Body of pancreas (tissue), 4 donors: ENCODE measurements around the gene AK5.

ENCODE experiments used
- POLR2A ChIP-seq, 3 donors: fragments of 450-650 bp; IDR thresholded peaks; one replicate each; pipeline ENCODE4 v1.6.1; 2016; ENCODE audit warnings: antibody characterized with exemption in 3 of 3, mild to moderate bottlenecking in 2 of 3
- TF ChIP-seq, protein P1 (sequence below), 7 experiments: fragments of 450-650 bp in 4 of 7; fragments of 200-600 bp in 3 of 7; sonication (generic) in 3 of 7; IDR thresholded peaks; one replicate each; pipeline ENCODE4 v1.5.1; 2016 to 2019; ENCODE audit warnings: antibody characterized with exemption in 7 of 7

DNA sequence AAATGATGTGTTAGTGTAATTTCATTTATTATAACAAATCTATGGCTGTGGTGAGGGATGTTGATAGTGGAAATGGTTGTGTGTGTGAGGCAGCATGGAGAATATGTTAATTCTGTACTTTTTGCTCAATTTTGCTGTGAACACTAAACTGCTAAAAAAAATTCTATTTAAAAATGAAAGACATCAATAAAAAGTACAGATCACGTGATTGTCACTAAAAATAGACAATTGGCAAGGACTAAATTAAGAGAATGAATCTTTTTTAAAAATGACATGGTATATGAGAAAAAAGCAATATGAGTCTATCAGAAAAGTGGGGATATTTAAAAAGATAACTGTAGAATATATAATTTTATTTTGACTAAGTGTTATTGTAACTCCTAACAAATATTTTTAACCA lies 46.9 kb upstream of the AK5 start:
- TF ChIP-seq, protein P1, sequence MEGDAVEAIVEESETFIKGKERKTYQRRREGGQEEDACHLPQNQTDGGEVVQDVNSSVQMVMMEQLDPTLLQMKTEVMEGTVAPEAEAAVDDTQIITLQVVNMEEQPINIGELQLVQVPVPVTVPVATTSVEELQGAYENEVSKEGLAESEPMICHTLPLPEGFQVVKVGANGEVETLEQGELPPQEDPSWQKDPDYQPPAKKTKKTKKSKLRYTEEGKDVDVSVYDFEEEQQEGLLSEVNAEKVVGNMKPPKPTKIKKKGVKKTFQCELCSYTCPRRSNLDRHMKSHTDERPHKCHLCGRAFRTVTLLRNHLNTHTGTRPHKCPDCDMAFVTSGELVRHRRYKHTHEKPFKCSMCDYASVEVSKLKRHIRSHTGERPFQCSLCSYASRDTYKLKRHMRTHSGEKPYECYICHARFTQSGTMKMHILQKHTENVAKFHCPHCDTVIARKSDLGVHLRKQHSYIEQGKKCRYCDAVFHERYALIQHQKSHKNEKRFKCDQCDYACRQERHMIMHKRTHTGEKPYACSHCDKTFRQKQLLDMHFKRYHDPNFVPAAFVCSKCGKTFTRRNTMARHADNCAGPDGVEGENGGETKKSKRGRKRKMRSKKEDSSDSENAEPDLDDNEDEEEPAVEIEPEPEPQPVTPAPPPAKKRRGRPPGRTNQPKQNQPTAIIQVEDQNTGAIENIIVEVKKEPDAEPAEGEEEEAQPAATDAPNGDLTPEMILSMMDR (IDR thresholded peaks at IDR 0.05), result no peak
- TF ChIP-seq POLR2A (IDR thresholded peaks at IDR 0.05), result no peak
